GM12875 (cell line): ENCODE data around the gene FEN1.

Experiments used
- H3K4me3 ChIP-seq: one replicate; pipeline ENCODE4 v1.5.1; 2011; ENCODE audit warnings: low read depth, low read length, control low read depth
- TF ChIP-seq, protein P1 (sequence below): IDR thresholded peaks from 2 replicates; pipeline ENCODE4 v1.5.1; 2011; ENCODE audit warnings: low read depth, mild to moderate bottlenecking, control low read depth, inconsistent platforms, low read length, moderate library complexity, borderline replicate concordance; ENCODE audit not compliant: insufficient read depth

The FEN1 gene

DNA sequence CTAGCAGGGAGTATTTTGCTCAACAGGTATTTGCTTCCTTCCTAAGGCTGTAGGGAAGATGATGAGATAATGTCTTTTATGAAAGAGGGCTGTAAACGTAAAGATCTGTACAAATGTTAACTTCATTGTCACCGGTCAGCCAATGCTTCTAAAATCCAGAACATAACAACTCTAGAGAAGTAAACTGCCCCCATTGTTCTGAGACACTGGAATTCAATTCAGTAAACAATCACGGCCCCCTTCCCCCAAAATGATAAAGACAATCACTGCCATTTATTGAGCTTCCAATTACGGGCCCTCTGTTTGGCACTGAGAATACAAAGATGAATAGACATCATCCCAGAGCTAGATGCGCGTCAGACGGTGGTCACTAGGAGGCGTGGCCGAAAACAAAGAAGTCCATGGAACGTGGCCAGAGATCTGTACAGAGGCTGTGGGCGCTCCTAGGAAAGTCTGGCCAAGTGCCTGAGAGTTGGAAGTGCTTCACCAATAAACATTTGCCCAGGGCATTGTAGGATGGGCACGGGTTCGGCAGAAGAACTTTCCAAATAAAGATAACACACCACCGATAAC is 888 bp upstream of the FEN1 start:
- TF ChIP-seq, protein P1, sequence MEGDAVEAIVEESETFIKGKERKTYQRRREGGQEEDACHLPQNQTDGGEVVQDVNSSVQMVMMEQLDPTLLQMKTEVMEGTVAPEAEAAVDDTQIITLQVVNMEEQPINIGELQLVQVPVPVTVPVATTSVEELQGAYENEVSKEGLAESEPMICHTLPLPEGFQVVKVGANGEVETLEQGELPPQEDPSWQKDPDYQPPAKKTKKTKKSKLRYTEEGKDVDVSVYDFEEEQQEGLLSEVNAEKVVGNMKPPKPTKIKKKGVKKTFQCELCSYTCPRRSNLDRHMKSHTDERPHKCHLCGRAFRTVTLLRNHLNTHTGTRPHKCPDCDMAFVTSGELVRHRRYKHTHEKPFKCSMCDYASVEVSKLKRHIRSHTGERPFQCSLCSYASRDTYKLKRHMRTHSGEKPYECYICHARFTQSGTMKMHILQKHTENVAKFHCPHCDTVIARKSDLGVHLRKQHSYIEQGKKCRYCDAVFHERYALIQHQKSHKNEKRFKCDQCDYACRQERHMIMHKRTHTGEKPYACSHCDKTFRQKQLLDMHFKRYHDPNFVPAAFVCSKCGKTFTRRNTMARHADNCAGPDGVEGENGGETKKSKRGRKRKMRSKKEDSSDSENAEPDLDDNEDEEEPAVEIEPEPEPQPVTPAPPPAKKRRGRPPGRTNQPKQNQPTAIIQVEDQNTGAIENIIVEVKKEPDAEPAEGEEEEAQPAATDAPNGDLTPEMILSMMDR, result no peak

DNA sequence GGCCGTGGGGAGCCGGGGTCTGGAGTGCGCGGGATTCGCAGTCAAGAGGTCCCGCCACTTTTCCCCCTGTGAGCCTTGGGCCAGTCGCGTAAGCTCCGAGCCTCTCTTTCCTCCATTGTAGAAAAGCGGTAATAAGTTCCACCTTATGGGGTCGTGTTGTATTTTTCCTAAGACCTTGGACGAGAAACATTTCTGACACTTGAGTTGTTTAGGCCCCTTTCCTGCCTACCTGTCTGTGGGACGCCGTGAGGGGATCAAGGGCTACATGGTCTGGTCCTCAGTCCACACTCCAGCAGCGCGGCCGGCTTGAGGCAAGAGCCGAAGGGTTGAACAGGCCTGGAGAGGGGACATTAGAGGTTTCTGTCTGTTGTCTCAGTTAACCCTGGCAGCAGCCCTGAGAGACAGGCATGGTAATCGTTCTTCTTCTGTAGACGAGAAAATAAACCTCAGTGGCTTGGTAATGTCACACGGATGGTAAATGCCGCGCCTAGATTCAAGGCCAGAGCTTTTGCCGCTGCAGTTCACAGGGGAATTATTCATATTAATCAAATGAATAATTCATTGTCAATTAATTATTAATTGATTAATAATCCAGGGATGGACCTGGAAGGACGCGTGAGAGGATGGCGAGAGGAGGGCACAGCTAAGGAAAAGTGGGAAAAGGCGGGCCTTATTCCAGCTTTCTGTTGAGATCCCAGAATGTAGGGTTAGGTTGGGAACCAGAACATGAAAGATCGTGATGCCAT is 545 bp downstream of the FEN1 start:
- TF ChIP-seq, protein P1, result no peak
- H3K4me3 ChIP-seq, result peak overlapping the region; percentile 81

More for the DNA sequence above, 888 bp upstream of the FEN1 start:
- peak overlapping the region; percentile 81 for H3K4me3 ChIP-seq

DNA sequence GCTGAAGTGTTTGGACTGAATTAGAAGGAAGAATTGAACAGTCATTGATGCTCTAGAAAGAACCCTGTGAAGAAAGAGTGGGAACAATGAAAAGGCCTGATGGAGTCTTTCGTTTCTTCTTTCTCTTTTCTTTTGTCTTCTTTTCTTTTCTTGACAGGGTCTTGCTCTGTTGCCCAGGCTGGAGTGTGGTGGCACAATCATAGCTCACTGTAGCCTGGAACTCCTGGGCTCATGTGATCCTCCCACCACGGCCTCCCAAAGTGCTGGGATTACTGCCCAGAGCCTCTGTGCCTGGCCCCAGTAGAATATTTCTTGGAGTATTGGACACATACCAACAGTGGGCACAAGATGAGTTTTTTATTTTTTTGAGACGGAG is 1.1 kb downstream of the FEN1 start:
- TF ChIP-seq, protein P1, result no peak
- H3K4me3 ChIP-seq, result peak overlapping the region; percentile 81

DNA sequence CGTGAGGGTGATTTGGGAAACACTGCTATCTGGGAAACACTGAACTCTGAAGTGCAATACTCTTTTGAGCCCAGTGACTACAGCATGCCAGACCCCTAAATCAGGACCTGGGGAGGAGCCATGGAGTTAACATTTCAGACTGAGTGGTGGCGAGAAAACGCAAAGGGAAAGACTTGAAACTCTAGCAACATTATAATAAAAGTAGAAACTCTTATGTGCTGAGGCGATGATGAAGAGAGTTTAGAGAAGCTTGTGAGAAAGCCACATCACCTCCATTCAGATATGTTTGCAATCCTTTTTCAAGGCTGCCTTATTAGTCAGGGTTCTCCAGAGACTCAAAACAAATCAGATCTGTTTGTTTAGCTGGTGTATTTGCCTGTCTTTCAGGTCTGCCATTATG is 1.9 kb downstream of the FEN1 start:
- TF ChIP-seq, protein P1, result no peak
- no peak overlapping the region for H3K4me3 ChIP-seq

DNA sequence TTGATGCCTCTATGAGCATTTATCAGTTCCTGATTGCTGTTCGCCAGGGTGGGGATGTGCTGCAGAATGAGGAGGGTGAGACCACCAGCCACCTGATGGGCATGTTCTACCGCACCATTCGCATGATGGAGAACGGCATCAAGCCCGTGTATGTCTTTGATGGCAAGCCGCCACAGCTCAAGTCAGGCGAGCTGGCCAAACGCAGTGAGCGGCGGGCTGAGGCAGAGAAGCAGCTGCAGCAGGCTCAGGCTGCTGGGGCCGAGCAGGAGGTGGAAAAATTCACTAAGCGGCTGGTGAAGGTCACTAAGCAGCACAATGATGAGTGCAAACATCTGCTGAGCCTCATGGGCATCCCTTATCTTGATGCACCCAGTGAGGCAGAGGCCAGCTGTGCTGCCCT is 2.7 kb downstream of the FEN1 start:
- TF ChIP-seq, protein P1, result no peak

DNA sequence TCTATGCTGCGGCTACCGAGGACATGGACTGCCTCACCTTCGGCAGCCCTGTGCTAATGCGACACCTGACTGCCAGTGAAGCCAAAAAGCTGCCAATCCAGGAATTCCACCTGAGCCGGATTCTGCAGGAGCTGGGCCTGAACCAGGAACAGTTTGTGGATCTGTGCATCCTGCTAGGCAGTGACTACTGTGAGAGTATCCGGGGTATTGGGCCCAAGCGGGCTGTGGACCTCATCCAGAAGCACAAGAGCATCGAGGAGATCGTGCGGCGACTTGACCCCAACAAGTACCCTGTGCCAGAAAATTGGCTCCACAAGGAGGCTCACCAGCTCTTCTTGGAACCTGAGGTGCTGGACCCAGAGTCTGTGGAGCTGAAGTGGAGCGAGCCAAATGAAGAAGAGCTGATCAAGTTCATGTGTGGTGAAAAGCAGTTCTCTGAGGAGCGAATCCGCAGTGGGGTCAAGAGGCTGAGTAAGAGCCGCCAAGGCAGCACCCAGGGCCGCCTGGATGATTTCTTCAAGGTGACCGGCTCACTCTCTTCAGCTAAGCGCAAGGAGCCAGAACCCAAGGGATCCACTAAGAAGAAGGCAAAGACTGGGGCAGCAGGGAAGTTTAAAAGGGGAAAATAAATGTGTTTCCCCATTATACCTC is 3.3 kb downstream of the FEN1 start:
- TF ChIP-seq, protein P1, result no peak
- no peak overlapping the region for H3K4me3 ChIP-seq

More for the DNA sequence above, 2.7 kb downstream of the FEN1 start:
- no peak overlapping the region for H3K4me3 ChIP-seq
